ENCODE measurements around the gene RETREG1.

Gene RETREG1

DNA sequence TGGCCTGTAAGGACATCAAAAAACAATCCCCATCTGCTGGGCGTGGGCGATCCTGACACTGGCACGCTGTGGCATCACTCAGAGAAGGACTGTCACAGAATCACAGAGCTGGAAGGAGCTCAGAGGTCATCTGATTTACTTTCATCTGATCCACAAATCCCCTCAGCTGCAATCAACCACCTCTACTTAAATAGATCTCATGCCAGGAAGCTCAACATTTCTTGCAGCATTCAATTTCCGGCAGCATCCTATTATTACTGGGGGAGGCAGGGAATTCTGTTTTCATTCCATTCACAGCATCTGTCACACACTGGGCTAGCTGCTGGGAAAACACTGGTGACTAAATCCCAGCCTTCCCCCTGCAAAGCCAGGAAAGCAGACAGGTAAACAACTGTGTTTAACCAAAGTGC, 38.3 kb downstream of the RETREG1 start:
- TF ChIP-seq, protein P1, sequence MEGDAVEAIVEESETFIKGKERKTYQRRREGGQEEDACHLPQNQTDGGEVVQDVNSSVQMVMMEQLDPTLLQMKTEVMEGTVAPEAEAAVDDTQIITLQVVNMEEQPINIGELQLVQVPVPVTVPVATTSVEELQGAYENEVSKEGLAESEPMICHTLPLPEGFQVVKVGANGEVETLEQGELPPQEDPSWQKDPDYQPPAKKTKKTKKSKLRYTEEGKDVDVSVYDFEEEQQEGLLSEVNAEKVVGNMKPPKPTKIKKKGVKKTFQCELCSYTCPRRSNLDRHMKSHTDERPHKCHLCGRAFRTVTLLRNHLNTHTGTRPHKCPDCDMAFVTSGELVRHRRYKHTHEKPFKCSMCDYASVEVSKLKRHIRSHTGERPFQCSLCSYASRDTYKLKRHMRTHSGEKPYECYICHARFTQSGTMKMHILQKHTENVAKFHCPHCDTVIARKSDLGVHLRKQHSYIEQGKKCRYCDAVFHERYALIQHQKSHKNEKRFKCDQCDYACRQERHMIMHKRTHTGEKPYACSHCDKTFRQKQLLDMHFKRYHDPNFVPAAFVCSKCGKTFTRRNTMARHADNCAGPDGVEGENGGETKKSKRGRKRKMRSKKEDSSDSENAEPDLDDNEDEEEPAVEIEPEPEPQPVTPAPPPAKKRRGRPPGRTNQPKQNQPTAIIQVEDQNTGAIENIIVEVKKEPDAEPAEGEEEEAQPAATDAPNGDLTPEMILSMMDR (IDR thresholded peaks at IDR 0.05; ENCODE audit: control extremely low read depth, extremely low read depth, low read depth, missing control alignments): no peak
- no peak for DNase-seq (ENCODE audit: extremely low spot score)
- ChIA-PET CTCF (interaction anchor here (1.3 to 2.9 kb wide), 3 partner anchors 9 to 52 kb away, joined by 3 to 11 read pairs (median 8); no protein-coding TSS in a partner anchor), POLR2A (no interaction called here)

DNA sequence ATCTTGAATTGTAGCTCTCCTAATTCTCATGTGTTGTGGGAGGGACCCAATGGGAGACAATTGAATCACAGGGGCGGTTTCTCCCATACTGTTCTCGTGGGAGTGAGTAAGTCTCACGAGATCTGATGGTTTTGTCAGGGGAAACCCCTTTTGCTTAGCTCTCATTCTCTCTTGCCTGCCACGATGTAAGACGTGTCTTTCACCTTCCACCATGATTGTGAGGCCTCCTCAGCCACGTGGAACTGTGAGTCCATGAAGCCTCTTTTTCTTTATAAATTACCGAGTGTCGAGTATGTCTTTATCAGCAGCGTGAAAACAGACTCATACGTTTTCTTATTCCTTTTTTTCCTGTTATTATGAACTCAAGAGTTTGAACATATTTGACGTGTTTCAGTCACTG, 39.1 kb downstream of the RETREG1 start:
- POLR2A ChIA-PET: no interaction called here
- no peak for DNase-seq (ENCODE audit: extremely low spot score)
- CTCF ChIA-PET: interaction anchor here (0.9 to 2.9 kb wide), 4 partner anchors 8 to 51 kb away, joined by 3 to 11 read pairs (median 6); no protein-coding TSS in a partner anchor
- TF ChIP-seq, protein P1 (IDR thresholded peaks at IDR 0.05; ENCODE audit: control extremely low read depth, extremely low read depth, low read depth, missing control alignments): no peak

GRCh38 chr5:16574789-16575721, 41.7 kb downstream of the RETREG1 start:
- POLR2A ChIA-PET: no interaction called here
- CTCF ChIA-PET: interaction anchor here (3.0 kb wide), 1 partner anchor 11 kb away, joined by 12 read pairs; no protein-coding TSS in a partner anchor

GRCh38 chr5:16573401-16573800, 43.4 kb downstream of the RETREG1 start:
- no peak for DNase-seq (ENCODE audit: extremely low spot score)
- TF ChIP-seq, protein P1 (IDR thresholded peaks at IDR 0.05; ENCODE audit: control extremely low read depth, extremely low read depth, low read depth, missing control alignments): no peak
- ChIA-PET CTCF (interaction anchor here (3.0 to 3.6 kb wide), 2 partner anchors 12 to 24 kb away, joined by 12 to 16 read pairs; no protein-coding TSS in a partner anchor), POLR2A (no interaction called here)

More at GRCh38 chr5:16574789-16575721, 41.7 kb downstream of the RETREG1 start:
- no peak for DNase-seq (ENCODE audit: extremely low spot score)
- TF ChIP-seq, protein P1 (IDR thresholded peaks at IDR 0.05; ENCODE audit: control extremely low read depth, extremely low read depth, low read depth, missing control alignments): no peak

DNA sequence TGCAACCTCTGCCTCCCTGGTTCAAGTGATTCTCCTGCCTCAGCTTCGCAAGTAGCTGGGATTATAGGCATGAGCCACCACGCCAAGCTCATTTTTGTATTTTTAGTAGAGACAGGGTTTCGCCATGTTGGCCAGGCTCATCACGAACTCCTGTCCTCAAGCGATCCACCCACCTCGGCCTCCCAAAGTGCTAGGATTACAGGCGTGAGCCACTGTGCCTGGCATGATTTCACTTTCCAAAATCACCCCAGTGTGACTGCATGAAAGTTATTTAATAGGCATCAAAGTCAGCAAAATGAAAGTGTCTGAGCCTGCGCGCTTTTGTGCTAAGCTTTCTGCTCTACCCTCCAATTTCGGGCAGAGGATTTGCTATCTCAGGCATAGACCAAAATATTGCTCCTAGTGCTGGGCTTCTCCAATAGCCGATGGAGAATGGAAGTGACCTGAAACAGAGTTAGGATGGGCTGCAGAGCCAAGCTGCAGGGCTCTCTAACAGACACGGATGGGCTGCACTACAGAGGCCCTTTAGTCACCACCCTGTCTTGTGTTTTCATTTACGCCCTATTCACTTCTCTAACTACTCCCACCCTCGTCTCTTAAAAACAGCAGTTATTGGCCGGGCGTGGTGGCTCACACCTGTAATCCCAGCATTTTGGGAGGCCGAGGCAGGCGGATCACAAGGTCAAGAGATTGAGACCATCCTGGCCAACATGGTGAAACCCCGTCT, 44.3 kb downstream of the RETREG1 start:
- POLR2A ChIA-PET: no interaction called here
- CTCF ChIA-PET: interaction anchor here (1.5 to 3.6 kb wide), 2 partner anchors 20 to 23 kb away, joined by 3 to 16 read pairs; no protein-coding TSS in a partner anchor
- TF ChIP-seq, protein P1 (IDR thresholded peaks at IDR 0.05; ENCODE audit: control extremely low read depth, extremely low read depth, low read depth, missing control alignments): no peak
- no peak for DNase-seq (ENCODE audit: extremely low spot score)

- TF ChIP-seq, protein P1 (IDR thresholded peaks at IDR 0.05; ENCODE audit: control extremely low read depth, extremely low read depth, low read depth, missing control alignments): no peak
- CTCF ChIA-PET: interaction anchor here (1.0 to 3.6 kb wide), 3 partner anchors 15 to 22 kb away, joined by 3 to 16 read pairs (median 4); no protein-coding TSS in a partner anchor
- POLR2A ChIA-PET: no interaction called here
- DNase-seq (ENCODE audit: extremely low spot score): no peak
These were observed 45.8 kb downstream of the RETREG1 start for GRCh38 chr5:16571016-16571415.
